ENCODE data around the gene FOXD3. TPM values are rescaled to one million over a fixed set of nuclear protein-coding genes. Genes with fewer than 3 reads are reported as not detected.

The FOXD3 gene
- total and polyA plus RNA-seq, 2 experiments from 2014 or later, result 13.8 to 49.0 TPM

GRCh38 chr1:63359561-63359960, 37.2 kb downstream of the FOXD3 start:
- Histone ChIP-seq H3K4me3 (no peak overlapping the region), H3K36me3 (ENCODE audit: insufficient read depth) (0 out of 2 replicates have a peak, but pooled peaks cover 3% of the 10 kb centered on the region), H3K4me2 (no peak overlapping the region), H3K27ac (ENCODE audit: low read depth) (no peak overlapping the region), H3F3A (replicated peaks; ENCODE audit: low read depth) (no peaks in the 10 kb centered on the region), H2AFZ (no peak overlapping the region), H3K9me2 (ENCODE audit: insufficient read depth) (peaks cover 8% of the 10 kb centered on the region; the same call in 1 of the 2 replicates), H4K20me1 (replicated peaks; ENCODE audit: insufficient read depth) (no peaks in the 10 kb centered on the region), H3K4me1 (ENCODE audit: insufficient read depth) (peaks cover 9% of the 10 kb centered on the region), H3K79me2 (replicated peaks; ENCODE audit: insufficient read depth) (no peaks in the 10 kb centered on the region), H3K27me3 (ENCODE audit: insufficient read depth) (no peaks in the 10 kb centered on the region)
- H3K4me1 Mint-ChIP-seq, result peaks cover 10% of the 10 kb centered on the region
- no peak overlapping the region for H3K27ac Mint-ChIP-seq
- peaks cover 5% of the 10 kb centered on the region for H3K27me3 Mint-ChIP-seq (ENCODE audit: insufficient read depth, low read depth, poor library complexity)
- H3K4me3 Mint-ChIP-seq, result no peak overlapping the region
- H3K9me3 Mint-ChIP-seq, result no peaks in the 10 kb centered on the region; the same call in 2 of the 3 replicates
- ATAC-seq (no peak), DNase-seq (ENCODE audit: low spot score) (no peak)
- TF ChIP-seq JUNB (IDR thresholded peaks at IDR 0.05; ENCODE audit: unreplicated experiment), result no peak
- no peak for TF ChIP-seq STAT1 (IDR thresholded peaks at IDR 0.05; ENCODE audit: unreplicated experiment)
- no peak for TF ChIP-seq POLR2AphosphoS5 (IDR thresholded peaks at IDR 0.05; ENCODE audit: low read depth)
- TF ChIP-seq ZNF114 (CRISPR knock-in tag; IDR thresholded peaks at IDR 0.05), result no peak
- TF ChIP-seq, protein P1, sequence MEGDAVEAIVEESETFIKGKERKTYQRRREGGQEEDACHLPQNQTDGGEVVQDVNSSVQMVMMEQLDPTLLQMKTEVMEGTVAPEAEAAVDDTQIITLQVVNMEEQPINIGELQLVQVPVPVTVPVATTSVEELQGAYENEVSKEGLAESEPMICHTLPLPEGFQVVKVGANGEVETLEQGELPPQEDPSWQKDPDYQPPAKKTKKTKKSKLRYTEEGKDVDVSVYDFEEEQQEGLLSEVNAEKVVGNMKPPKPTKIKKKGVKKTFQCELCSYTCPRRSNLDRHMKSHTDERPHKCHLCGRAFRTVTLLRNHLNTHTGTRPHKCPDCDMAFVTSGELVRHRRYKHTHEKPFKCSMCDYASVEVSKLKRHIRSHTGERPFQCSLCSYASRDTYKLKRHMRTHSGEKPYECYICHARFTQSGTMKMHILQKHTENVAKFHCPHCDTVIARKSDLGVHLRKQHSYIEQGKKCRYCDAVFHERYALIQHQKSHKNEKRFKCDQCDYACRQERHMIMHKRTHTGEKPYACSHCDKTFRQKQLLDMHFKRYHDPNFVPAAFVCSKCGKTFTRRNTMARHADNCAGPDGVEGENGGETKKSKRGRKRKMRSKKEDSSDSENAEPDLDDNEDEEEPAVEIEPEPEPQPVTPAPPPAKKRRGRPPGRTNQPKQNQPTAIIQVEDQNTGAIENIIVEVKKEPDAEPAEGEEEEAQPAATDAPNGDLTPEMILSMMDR (conservative IDR thresholded peaks at IDR 0.05; ENCODE audit: low read depth in 2 of 2), result no peak
- TF ChIP-seq, protein P2, sequence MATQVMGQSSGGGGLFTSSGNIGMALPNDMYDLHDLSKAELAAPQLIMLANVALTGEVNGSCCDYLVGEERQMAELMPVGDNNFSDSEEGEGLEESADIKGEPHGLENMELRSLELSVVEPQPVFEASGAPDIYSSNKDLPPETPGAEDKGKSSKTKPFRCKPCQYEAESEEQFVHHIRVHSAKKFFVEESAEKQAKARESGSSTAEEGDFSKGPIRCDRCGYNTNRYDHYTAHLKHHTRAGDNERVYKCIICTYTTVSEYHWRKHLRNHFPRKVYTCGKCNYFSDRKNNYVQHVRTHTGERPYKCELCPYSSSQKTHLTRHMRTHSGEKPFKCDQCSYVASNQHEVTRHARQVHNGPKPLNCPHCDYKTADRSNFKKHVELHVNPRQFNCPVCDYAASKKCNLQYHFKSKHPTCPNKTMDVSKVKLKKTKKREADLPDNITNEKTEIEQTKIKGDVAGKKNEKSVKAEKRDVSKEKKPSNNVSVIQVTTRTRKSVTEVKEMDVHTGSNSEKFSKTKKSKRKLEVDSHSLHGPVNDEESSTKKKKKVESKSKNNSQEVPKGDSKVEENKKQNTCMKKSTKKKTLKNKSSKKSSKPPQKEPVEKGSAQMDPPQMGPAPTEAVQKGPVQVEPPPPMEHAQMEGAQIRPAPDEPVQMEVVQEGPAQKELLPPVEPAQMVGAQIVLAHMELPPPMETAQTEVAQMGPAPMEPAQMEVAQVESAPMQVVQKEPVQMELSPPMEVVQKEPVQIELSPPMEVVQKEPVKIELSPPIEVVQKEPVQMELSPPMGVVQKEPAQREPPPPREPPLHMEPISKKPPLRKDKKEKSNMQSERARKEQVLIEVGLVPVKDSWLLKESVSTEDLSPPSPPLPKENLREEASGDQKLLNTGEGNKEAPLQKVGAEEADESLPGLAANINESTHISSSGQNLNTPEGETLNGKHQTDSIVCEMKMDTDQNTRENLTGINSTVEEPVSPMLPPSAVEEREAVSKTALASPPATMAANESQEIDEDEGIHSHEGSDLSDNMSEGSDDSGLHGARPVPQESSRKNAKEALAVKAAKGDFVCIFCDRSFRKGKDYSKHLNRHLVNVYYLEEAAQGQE (IDR thresholded peaks at IDR 0.05; ENCODE audit: unreplicated experiment), result no peak
- TF ChIP-seq, protein P3, sequence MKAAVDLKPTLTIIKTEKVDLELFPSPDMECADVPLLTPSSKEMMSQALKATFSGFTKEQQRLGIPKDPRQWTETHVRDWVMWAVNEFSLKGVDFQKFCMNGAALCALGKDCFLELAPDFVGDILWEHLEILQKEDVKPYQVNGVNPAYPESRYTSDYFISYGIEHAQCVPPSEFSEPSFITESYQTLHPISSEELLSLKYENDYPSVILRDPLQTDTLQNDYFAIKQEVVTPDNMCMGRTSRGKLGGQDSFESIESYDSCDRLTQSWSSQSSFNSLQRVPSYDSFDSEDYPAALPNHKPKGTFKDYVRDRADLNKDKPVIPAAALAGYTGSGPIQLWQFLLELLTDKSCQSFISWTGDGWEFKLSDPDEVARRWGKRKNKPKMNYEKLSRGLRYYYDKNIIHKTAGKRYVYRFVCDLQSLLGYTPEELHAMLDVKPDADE (IDR thresholded peaks at IDR 0.05), result no peak
- no peak for TF ChIP-seq NANOG (IDR thresholded peaks at IDR 0.05; ENCODE audit: borderline replicate concordance)
- no peak for TF ChIP-seq ZNF331 (CRISPR knock-in tag; IDR thresholded peaks at IDR 0.05; ENCODE audit: low read depth)
- no peak for TF ChIP-seq CREB1 (CRISPR knock-in tag; IDR thresholded peaks at IDR 0.05; ENCODE audit: low read depth)
- no peak for TF ChIP-seq EZH2phosphoT487 (IDR thresholded peaks at IDR 0.05; ENCODE audit: unreplicated experiment)
- TF ChIP-seq EZH2 (IDR thresholded peaks at IDR 0.05; ENCODE audit: low read depth, unreplicated experiment), result no peak
- TF ChIP-seq, protein P4, sequence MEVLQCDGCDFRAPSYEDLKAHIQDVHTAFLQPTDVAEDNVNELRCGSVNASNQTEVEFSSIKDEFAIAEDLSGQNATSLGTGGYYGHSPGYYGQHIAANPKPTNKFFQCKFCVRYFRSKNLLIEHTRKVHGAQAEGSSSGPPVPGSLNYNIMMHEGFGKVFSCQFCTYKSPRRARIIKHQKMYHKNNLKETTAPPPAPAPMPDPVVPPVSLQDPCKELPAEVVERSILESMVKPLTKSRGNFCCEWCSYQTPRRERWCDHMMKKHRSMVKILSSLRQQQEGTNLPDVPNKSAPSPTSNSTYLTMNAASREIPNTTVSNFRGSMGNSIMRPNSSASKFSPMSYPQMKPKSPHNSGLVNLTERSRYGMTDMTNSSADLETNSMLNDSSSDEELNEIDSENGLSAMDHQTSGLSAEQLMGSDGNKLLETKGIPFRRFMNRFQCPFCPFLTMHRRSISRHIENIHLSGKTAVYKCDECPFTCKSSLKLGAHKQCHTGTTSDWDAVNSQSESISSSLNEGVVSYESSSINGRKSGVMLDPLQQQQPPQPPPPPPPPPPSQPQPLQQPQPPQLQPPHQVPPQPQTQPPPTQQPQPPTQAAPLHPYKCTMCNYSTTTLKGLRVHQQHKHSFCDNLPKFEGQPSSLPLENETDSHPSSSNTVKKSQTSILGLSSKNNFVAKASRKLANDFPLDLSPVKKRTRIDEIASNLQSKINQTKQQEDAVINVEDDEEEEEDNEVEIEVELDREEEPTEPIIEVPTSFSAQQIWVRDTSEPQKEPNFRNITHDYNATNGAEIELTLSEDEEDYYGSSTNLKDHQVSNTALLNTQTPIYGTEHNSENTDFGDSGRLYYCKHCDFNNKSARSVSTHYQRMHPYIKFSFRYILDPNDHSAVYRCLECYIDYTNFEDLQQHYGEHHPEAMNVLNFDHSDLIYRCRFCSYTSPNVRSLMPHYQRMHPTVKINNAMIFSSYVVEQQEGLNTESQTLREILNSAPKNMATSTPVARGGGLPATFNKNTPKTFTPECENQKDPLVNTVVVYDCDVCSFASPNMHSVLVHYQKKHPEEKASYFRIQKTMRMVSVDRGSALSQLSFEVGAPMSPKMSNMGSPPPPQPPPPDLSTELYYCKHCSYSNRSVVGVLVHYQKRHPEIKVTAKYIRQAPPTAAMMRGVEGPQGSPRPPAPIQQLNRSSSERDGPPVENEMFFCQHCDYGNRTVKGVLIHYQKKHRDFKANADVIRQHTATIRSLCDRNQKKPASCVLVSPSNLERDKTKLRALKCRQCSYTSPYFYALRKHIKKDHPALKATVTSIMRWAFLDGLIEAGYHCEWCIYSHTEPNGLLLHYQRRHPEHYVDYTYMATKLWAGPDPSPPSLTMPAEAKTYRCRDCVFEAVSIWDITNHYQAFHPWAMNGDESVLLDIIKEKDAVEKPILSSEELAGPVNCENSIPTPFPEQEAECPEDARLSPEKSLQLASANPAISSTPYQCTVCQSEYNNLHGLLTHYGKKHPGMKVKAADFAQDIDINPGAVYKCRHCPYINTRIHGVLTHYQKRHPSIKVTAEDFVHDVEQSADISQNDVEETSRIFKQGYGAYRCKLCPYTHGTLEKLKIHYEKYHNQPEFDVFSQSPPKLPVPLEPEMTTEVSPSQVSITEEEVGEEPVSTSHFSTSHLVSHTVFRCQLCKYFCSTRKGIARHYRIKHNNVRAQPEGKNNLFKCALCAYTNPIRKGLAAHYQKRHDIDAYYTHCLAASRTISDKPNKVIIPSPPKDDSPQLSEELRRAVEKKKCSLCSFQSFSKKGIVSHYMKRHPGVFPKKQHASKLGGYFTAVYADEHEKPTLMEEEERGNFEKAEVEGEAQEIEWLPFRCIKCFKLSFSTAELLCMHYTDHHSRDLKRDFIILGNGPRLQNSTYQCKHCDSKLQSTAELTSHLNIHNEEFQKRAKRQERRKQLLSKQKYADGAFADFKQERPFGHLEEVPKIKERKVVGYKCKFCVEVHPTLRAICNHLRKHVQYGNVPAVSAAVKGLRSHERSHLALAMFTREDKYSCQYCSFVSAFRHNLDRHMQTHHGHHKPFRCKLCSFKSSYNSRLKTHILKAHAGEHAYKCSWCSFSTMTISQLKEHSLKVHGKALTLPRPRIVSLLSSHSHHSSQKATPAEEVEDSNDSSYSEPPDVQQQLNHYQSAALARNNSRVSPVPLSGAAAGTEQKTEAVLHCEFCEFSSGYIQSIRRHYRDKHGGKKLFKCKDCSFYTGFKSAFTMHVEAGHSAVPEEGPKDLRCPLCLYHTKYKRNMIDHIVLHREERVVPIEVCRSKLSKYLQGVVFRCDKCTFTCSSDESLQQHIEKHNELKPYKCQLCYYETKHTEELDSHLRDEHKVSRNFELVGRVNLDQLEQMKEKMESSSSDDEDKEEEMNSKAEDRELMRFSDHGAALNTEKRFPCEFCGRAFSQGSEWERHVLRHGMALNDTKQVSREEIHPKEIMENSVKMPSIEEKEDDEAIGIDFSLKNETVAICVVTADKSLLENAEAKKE (CRISPR knock-in tag; IDR thresholded peaks at IDR 0.05), result no peak
- H3K36me3 Mint-ChIP-seq (ENCODE audit: low read depth), result no peaks in the 10 kb centered on the region
